BLaER1 (cell line): ENCODE measurements around the gene NPAS3.

Experiments used
- H3K27ac ChIP-seq: shearing (Covaris generic); formaldehyde crosslinking; 2 replicates; pipeline ENCODE4 v1.8.1; 2022
- H3K27me3 ChIP-seq: shearing (Covaris generic); formaldehyde crosslinking; 2 replicates; pipeline ENCODE4 v1.8.1; 2022
- H3K36me3 ChIP-seq: shearing (Covaris generic); formaldehyde crosslinking; 2 replicates; pipeline ENCODE4 v1.8.1; 2022
- H3K4me1 ChIP-seq: shearing (Covaris generic); formaldehyde crosslinking; 2 replicates; pipeline ENCODE4 v1.8.1; 2022
- H3K4me2 ChIP-seq: shearing (Covaris generic); formaldehyde crosslinking; 2 replicates; pipeline ENCODE4 v1.8.1; 2022
- H3K4me3 ChIP-seq: shearing (Covaris generic); formaldehyde crosslinking; 2 replicates; pipeline ENCODE4 v1.8.1; 2022
- H3K9ac ChIP-seq: shearing (Covaris generic); formaldehyde crosslinking; 2 replicates; pipeline ENCODE4 v1.8.1; 2022
- H3K9me3 ChIP-seq: shearing (Covaris generic); formaldehyde crosslinking; 2 replicates; pipeline ENCODE4 v1.8.1; 2022
- H4K20me1 ChIP-seq: shearing (Covaris generic); formaldehyde crosslinking; 2 replicates; pipeline ENCODE4 v1.8.1; 2022
- Cebpa-rat ChIP-seq: shearing (Covaris generic); IDR thresholded peaks from 2 replicates; pipeline ENCODE4 v1.8.1; 2022

The NPAS3 gene

GRCh38 chr14:32980178-32980901 is 41.7 kb downstream of the NPAS3 start:
- TF ChIP-seq Cebpa-rat: no peak
- no peaks in the 10 kb centered on the region for H3K27me3 ChIP-seq
- no peaks in the 10 kb centered on the region for H3K36me3 ChIP-seq
- H3K27ac ChIP-seq: no peak overlapping the region
- H3K9me3 ChIP-seq: no peaks in the 10 kb centered on the region
- H3K4me2 ChIP-seq: no peak overlapping the region
- H3K4me3 ChIP-seq: no peak overlapping the region
- no peak overlapping the region for H3K9ac ChIP-seq
- no peaks in the 10 kb centered on the region for H3K4me1 ChIP-seq
- no peaks in the 10 kb centered on the region for H4K20me1 ChIP-seq

DNA sequence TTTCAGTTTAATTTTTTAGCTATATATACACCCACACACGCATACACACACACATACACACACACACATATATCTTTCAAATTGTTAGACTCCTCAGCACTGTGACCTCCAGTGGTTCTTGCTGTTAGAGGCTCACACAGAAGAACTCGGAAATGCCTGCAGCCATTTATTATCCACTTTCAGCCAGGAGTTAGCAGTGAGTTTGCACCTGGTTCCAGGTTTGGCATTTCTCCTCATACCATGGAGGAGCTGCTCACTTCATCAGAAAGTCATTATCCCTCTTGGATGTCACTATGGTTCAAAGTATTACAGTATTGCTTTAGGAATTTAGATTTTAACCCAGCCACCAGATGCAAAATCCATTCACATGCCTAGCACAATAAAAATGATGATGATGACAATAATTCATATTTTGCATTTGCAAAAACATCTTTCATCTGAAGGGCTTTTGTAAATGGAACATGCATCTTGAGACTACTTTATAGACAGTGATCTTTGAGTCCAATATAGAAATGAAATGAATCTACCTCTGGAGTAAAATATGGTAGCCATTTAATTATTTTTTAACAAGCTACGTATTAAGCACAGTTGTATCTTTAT is 42.3 kb downstream of the NPAS3 start:
- no peak overlapping the region for H3K4me2 ChIP-seq
- no peak overlapping the region for H3K4me3 ChIP-seq
- H3K36me3 ChIP-seq: no peaks in the 10 kb centered on the region
- no peaks in the 10 kb centered on the region for H3K9me3 ChIP-seq
- H3K27ac ChIP-seq: no peak overlapping the region
- H3K9ac ChIP-seq: no peak overlapping the region
- no peaks in the 10 kb centered on the region for H4K20me1 ChIP-seq
- no peaks in the 10 kb centered on the region for H3K4me1 ChIP-seq
- no peak for TF ChIP-seq Cebpa-rat
- no peaks in the 10 kb centered on the region for H3K27me3 ChIP-seq

GRCh38 chr14:32984241-32984930 is 45.7 kb downstream of the NPAS3 start:
- Histone ChIP-seq H3K9me3 (no peaks in the 10 kb centered on the region), H3K4me2 (no peak overlapping the region), H4K20me1 (no peaks in the 10 kb centered on the region), H3K9ac (no peak overlapping the region), H3K4me1 (no peaks in the 10 kb centered on the region), H3K4me3 (no peak overlapping the region), H3K27me3 (no peaks in the 10 kb centered on the region), H3K36me3 (no peaks in the 10 kb centered on the region), H3K27ac (no peak overlapping the region)
- no peak for TF ChIP-seq Cebpa-rat

DNA sequence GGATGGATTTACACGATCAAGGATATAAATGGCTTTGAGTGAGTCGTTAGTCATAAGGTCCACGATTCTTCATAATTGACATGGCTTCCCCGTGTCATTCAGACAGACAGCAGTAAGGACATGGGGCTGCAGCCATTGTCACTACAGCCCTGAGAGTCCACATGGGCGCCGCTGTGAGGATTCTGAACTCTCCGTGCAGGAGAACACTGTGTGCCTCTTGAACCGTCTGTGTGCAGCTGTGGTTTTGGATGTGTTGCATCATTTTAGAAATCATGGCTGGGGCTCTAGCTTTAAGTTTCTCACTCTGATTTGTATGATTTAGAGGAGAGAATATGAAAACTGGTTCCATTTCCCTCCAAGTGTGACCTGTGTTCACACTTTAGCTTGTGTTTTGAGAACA is 47.2 kb downstream of the NPAS3 start:
- no peak for TF ChIP-seq Cebpa-rat
- no peak overlapping the region for H3K27ac ChIP-seq
- no peaks in the 10 kb centered on the region for H3K9me3 ChIP-seq
- H3K4me1 ChIP-seq: no peaks in the 10 kb centered on the region
- H3K4me2 ChIP-seq: no peak overlapping the region
- no peaks in the 10 kb centered on the region for H4K20me1 ChIP-seq
- H3K4me3 ChIP-seq: no peak overlapping the region
- H3K36me3 ChIP-seq: no peaks in the 10 kb centered on the region
- no peaks in the 10 kb centered on the region for H3K27me3 ChIP-seq
- no peak overlapping the region for H3K9ac ChIP-seq

DNA sequence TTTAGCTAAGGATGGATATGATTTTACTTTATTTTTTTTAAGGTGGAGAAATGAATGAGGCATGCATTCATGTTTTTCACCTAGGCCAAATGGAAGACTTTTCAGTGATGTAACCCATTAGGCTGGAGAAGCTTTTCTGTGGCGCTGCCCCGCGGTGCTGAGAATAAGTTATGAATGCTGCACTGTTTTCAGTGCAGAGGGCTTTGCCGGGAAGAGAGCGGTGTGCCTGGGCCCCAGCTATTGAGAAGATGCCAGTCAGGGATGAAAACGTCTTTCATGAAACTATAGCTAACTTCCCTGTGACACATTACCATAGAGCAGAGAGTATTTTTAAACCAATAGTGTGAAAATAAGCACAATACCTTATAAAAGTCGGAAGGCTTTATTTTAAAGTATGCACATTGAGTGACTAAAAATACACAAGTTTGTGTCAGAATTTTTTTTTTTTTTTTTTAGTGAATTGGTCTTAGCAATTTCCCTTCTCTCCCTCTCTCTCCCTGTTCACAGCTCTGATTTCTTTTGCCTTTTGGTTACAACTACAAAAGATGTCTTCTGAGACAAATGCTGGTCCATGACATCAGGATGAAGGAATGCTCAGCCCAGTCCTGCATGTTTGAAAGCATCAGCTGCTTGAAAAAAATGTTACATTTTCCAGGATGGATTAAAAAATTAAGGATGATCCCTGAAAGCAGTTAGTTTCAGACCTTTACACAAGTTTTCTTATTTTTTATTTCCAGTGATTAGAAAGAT is 48.3 kb downstream of the NPAS3 start:
- Histone ChIP-seq H3K4me2 (no peak overlapping the region), H3K27me3 (no peaks in the 10 kb centered on the region), H4K20me1 (no peaks in the 10 kb centered on the region), H3K36me3 (no peaks in the 10 kb centered on the region), H3K4me3 (no peak overlapping the region), H3K27ac (no peak overlapping the region), H3K9me3 (no peaks in the 10 kb centered on the region), H3K4me1 (no peaks in the 10 kb centered on the region), H3K9ac (no peak overlapping the region)
- no peak for TF ChIP-seq Cebpa-rat

GRCh38 chr14:32991691-32992090 is 53.0 kb downstream of the NPAS3 start:
- no peaks in the 10 kb centered on the region for H3K36me3 ChIP-seq
- no peaks in the 10 kb centered on the region for H4K20me1 ChIP-seq
- no peak for TF ChIP-seq Cebpa-rat
- H3K4me1 ChIP-seq: no peaks in the 10 kb centered on the region
- H3K4me3 ChIP-seq: no peak overlapping the region
- no peak overlapping the region for H3K4me2 ChIP-seq
- H3K9ac ChIP-seq: no peak overlapping the region
- no peak overlapping the region for H3K27ac ChIP-seq
- H3K27me3 ChIP-seq: no peaks in the 10 kb centered on the region
- H3K9me3 ChIP-seq: peaks cover 17% of the 10 kb centered on the region

DNA sequence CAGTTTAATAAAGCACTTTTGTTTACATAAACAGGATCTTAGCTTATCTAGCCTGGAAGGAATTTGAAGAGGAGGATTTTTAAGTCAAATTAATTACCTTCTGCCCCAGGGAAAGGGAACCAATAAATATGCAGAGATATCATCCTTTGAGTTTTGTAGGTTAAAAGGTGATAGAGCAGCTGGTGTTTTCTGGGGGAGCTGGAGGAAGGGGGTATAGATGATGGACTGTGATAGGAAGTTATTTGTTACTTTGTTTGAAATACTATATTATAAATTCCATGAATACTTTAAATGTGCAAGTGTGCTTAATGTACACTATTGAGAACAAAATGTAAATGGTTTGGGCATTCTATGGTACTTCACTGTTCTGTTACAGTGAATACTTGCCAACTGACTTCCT is 55.2 kb downstream of the NPAS3 start:
- peaks cover 21% of the 10 kb centered on the region for H3K9me3 ChIP-seq
- no peaks in the 10 kb centered on the region for H3K36me3 ChIP-seq
- H3K27me3 ChIP-seq: no peaks in the 10 kb centered on the region
- TF ChIP-seq Cebpa-rat: no peak
- no peak overlapping the region for H3K27ac ChIP-seq
- no peaks in the 10 kb centered on the region for H3K4me1 ChIP-seq
- H3K4me2 ChIP-seq: no peak overlapping the region
- H3K4me3 ChIP-seq: no peak overlapping the region
- no peak overlapping the region for H3K9ac ChIP-seq
- H4K20me1 ChIP-seq: no peaks in the 10 kb centered on the region

GRCh38 chr14:32996343-32996742 is 57.7 kb downstream of the NPAS3 start:
- Histone ChIP-seq H4K20me1 (no peaks in the 10 kb centered on the region), H3K4me3 (no peak overlapping the region), H3K27me3 (no peaks in the 10 kb centered on the region), H3K9me3 (peaks cover 21% of the 10 kb centered on the region), H3K4me2 (no peak overlapping the region), H3K27ac (no peak overlapping the region), H3K4me1 (no peaks in the 10 kb centered on the region), H3K36me3 (no peaks in the 10 kb centered on the region), H3K9ac (no peak overlapping the region)
- TF ChIP-seq Cebpa-rat: no peak

DNA sequence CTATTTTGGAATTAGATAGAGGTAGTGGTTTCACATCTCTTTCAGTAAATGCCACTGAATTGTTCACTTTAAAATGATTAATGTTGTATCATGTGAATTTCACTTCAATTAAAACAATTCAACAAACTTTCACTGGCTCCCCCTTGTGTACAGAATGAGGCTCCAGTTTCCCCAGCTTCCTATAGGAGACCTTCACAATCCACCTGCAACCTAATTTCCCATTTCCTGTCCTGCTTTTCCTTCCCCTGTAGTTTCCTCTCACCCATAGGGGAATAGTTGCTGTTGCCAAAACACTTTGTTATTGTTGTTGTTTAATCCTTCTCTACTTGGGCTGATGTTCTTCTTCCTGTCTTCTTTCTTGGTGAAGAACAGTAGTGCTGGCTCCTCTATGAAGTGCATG is 59.8 kb downstream of the NPAS3 start:
- no peak overlapping the region for H3K27ac ChIP-seq
- TF ChIP-seq Cebpa-rat: no peak

DNA sequence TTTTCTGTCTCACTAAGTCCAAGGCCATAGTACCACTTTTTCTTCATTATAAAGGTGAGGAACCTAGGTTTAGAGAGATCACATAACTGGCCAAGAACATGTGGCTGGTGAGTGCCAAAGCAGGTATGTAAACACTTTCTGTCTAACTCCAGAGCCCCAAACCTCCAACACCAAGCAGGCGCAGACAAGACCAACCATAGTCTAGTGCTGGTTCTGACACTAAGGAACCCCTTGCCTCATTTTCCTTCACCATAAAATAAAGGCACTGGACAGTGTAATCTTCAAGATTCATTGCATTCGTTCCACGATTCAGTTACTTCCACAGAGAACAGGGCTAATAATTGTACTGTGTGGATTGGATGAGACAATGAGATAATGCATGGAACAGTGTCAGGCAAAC is 71.0 kb downstream of the NPAS3 start:
- H3K4me3 ChIP-seq: no peak overlapping the region
- H3K27ac ChIP-seq: no peak overlapping the region
- H3K4me1 ChIP-seq: no peaks in the 10 kb centered on the region
- no peak overlapping the region for H3K4me2 ChIP-seq
- H3K27me3 ChIP-seq: no peaks in the 10 kb centered on the region
- H3K36me3 ChIP-seq: no peaks in the 10 kb centered on the region
- H4K20me1 ChIP-seq: no peaks in the 10 kb centered on the region
- H3K9ac ChIP-seq: no peak overlapping the region
- TF ChIP-seq Cebpa-rat: no peak
- no peaks in the 10 kb centered on the region for H3K9me3 ChIP-seq

More for the DNA sequence above, 59.8 kb downstream of the NPAS3 start:
- Histone ChIP-seq H3K4me2 (no peak overlapping the region), H3K9me3 (peaks cover 21% of the 10 kb centered on the region), H3K4me1 (no peaks in the 10 kb centered on the region), H3K27me3 (no peaks in the 10 kb centered on the region), H3K4me3 (no peak overlapping the region), H3K9ac (no peak overlapping the region), H4K20me1 (no peaks in the 10 kb centered on the region), H3K36me3 (no peaks in the 10 kb centered on the region)
